ENCODE data around the gene CHD2.

Gene CHD2

GRCh38 chr15:92960996-92961681, 61.0 kb downstream of the CHD2 start:
- no peak for DNase-seq (ENCODE audit: low spot score)

GRCh38 chr15:92962914-92963313, 62.8 kb downstream of the CHD2 start:
- no peak for DNase-seq (ENCODE audit: low spot score)

- no peak for DNase-seq (ENCODE audit: low spot score)
These were observed 63.7 kb downstream of the CHD2 start for GRCh38 chr15:92963794-92964193.

- no peak for DNase-seq (ENCODE audit: low spot score)
These were observed 69.0 kb downstream of the CHD2 start for GRCh38 chr15:92968926-92969651.

- DNase-seq (ENCODE audit: low spot score), result no peak
These were observed 70.5 kb downstream of the CHD2 start for GRCh38 chr15:92970656-92971055.

- no peak for DNase-seq (ENCODE audit: low spot score)
These were observed 71.0 kb downstream of the CHD2 start for GRCh38 chr15:92971081-92971480.

GRCh38 chr15:92971713-92972112, 71.6 kb downstream of the CHD2 start:
- no peak for DNase-seq (ENCODE audit: low spot score)

- no peak for DNase-seq (ENCODE audit: low spot score)
These were observed 74.2 kb downstream of the CHD2 start for GRCh38 chr15:92974183-92974915.

GRCh38 chr15:92979011-92979701, 79.0 kb downstream of the CHD2 start:
- DNase-seq (ENCODE audit: low spot score), result no peak

GRCh38 chr15:92981333-92981732, 81.2 kb downstream of the CHD2 start:
- DNase-seq (ENCODE audit: low spot score), result no peak

GRCh38 chr15:92984161-92984560, 84.0 kb downstream of the CHD2 start:
- no peak for DNase-seq (ENCODE audit: low spot score)

- no peak for DNase-seq (ENCODE audit: low spot score)
These were observed 89.3 kb downstream of the CHD2 start for GRCh38 chr15:92989470-92989869.

GRCh38 chr15:92990031-92990430, 89.9 kb downstream of the CHD2 start:
- no peak for DNase-seq (ENCODE audit: low spot score)

- DNase-seq (ENCODE audit: low spot score), result no peak
These were observed 92.6 kb downstream of the CHD2 start for GRCh38 chr15:92992720-92993119.

GRCh38 chr15:92997821-92998220, 97.7 kb downstream of the CHD2 start:
- no peak for DNase-seq (ENCODE audit: low spot score)

GRCh38 chr15:93001156-93001555, 101.0 kb downstream of the CHD2 start:
- no peak for DNase-seq (ENCODE audit: low spot score)

- no peak for DNase-seq (ENCODE audit: low spot score)
These were observed 101.8 kb downstream of the CHD2 start for GRCh38 chr15:93001881-93002280.

GRCh38 chr15:93005133-93005532, 105.0 kb downstream of the CHD2 start:
- DNase-seq (ENCODE audit: low spot score), result no peak

GRCh38 chr15:93007994-93008393, 107.9 kb downstream of the CHD2 start:
- DNase-seq (ENCODE audit: low spot score), result no peak

- DNase-seq (ENCODE audit: low spot score), result no peak
These were observed 112.7 kb downstream of the CHD2 start for GRCh38 chr15:93012786-93013185.

GRCh38 chr15:93017526-93017925, 117.4 kb downstream of the CHD2 start:
- no peak for DNase-seq (ENCODE audit: low spot score)

GRCh38 chr15:93018574-93018973, 118.5 kb downstream of the CHD2 start:
- DNase-seq (ENCODE audit: low spot score), result no peak
